Effector memory CD8-positive, alpha-beta T cell (primary cell): Measurements from ENCODE around the gene MAPK1.
A peak's percentile ranks its signal among the peaks of the same experiment; 100 is the strongest.
"Not testable (repeated sequence)": the region's sequence is repeated elsewhere in the genome, so short reads cannot be mapped to it uniquely, and the experiment has no call there.

Source experiments
- ATAC-seq: fragments of 150-1000 bp; cut with Tn5 transposase; replicated peaks from 2 replicates; pipeline ENCODE4 v1.10.0; 2021; ENCODE audit warnings: mild to moderate bottlenecking, moderate library complexity
- DNase-seq, 3 experiments: peaks; one replicate each; pipeline ENCODE4 v3.0.0; 2021
- H3K27ac Mint-ChIP-seq, 2 donors: one replicate each; pipeline ENCODE4 v1.8.0; 2022; ENCODE audit warnings: mild to moderate bottlenecking in 2 of 2, mixed read lengths in 2 of 2, moderate library complexity in 2 of 2
- H3K27me3 Mint-ChIP-seq, 2 donors: one replicate each; pipeline ENCODE4 v1.8.0; 2022; ENCODE audit warnings: mixed read lengths in 2 of 2
- H3K36me3 Mint-ChIP-seq: one replicate; pipeline ENCODE4 v1.8.0; 2022; ENCODE audit warnings: mild to moderate bottlenecking, moderate library complexity, mixed read lengths; ENCODE audit not compliant: insufficient read depth
- H3K4me1 Mint-ChIP-seq, 2 donors: one replicate each; pipeline ENCODE4 v1.8.0; 2022; ENCODE audit warnings: low read depth in 2 of 2, mixed read lengths in 2 of 2
- H3K4me3 Mint-ChIP-seq, 2 donors: one replicate each; pipeline ENCODE4 v1.8.0; 2022; ENCODE audit warnings: mild to moderate bottlenecking in 2 of 2, mixed read lengths in 2 of 2, moderate library complexity in 2 of 2
- H3K9me3 Mint-ChIP-seq, 2 donors: one replicate each; pipeline ENCODE4 v1.8.0; 2022; ENCODE audit warnings: mixed read lengths in 2 of 2

MAPK1 gene

DNA sequence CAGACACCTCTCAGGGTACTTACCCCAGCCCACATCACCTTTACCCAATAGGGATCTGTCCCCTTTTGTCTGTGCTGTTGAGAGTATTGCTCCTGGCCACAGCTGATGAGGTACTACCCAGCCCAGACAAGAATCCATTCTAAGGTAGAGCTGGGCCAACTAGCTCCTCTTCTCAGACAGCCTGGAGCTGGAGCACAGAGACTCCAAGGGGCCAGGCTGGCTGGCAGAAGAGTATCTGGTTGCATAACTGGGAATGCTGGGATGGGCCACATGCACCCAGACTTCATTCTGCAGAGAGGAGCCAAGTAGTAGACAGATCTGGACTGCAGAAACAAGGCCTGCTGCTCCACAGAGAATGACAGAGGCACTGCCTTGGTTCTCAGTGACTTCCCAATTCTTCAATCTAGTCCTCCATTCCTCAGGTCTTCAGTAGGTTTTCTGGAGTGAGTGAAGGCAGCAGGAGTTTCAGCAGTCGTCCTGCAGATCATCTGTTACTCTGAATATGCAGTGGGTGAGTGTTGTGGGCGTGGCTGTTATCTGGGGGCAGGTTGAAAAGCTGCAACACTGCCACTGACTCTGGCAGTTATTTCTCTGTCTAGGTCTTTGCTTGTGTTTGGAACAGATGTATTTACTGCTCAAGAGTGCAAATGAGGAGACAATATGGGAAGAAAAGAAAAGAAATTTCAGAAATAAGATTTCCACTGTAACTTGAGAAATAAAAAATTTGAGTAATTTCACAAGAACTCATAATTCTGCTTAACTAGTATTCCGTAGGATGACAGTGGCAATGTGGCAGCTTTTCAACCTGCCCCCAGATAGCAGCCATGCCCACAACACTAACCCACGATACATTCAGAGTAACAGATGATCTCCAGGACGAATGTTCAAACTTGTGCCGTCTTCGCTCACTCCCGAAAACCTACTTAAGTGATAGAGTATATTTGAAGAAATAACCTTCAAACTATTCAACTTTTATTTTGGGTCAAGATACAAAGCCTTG lies 34.9 kb downstream of the MAPK1 start:
- peaks cover 17% of the 10 kb centered on the region for H3K36me3 Mint-ChIP-seq
- H3K4me3 Mint-ChIP-seq: peak overlapping the region; percentile 28 to 42
- H3K4me1 Mint-ChIP-seq: peaks cover 56 to 70% of the 10 kb centered on the region in 2 donors
- DNase-seq (peak; percentile 24 to 48 (median 36)), ATAC-seq (peak; percentile 88)
- H3K27ac Mint-ChIP-seq: peak overlapping the region; percentile 44 to 90
- no peaks in the 10 kb centered on the region for H3K9me3 Mint-ChIP-seq
- no peaks in the 10 kb centered on the region for H3K27me3 Mint-ChIP-seq

DNA sequence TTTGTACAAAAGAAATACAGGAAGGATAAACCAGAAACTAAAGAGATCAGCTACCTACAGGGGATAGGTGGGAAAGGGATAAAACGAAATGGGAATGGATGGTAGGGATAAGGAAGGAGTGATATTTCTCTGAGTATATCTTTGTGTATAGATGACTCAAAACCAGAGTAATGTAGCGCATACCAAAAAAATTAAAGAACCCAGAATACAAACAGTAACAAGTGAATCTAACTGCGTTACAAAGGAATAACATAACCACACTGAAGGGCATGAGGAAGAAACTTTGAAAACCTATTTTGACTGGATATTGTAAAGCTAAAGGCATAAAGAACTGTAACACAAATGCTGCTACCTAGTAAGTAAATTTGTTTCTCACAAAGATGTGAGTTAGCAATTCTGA lies 37.9 kb downstream of the MAPK1 start:
- Mint-ChIP-seq H3K9me3 (no peaks in the 10 kb centered on the region), H3K36me3 (peaks cover 12% of the 10 kb centered on the region), H3K4me3 (no peak overlapping the region), H3K27me3 (no peaks in the 10 kb centered on the region), H3K4me1 (peaks cover 47 to 67% of the 10 kb centered on the region in 2 donors), H3K27ac (peak overlapping the region; percentile 1 to 3)
- ATAC-seq (no peak), DNase-seq (no peak)

DNA sequence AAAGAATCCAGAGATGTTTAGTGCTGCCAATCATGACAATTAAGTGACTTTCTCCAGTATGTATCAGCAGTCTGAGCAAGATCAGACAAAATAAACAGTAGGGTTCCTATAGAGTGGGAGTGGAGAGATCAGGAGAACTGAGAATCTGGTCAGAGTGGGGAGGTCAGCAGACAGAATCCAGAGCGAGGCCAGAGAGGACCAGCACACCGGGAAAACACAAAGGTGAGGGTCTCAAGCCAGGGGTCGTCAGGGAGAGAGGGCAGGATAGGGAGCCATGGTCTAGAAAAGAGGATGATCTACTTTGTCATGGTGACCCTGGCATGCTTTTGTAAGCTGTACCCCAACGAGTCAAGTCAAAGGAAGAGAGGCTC lies 39.2 kb downstream of the MAPK1 start:
- Mint-ChIP-seq H3K27me3 (no peaks in the 10 kb centered on the region), H3K36me3 (peaks cover 16% of the 10 kb centered on the region), H3K27ac (no peak overlapping the region), H3K4me3 (peak overlapping the region in 1 of 2 donors; percentile 13), H3K9me3 (no peaks in the 10 kb centered on the region), H3K4me1 (peaks cover 53 to 75% of the 10 kb centered on the region in 2 donors)
- ATAC-seq: no peak
- no peak for DNase-seq

DNA sequence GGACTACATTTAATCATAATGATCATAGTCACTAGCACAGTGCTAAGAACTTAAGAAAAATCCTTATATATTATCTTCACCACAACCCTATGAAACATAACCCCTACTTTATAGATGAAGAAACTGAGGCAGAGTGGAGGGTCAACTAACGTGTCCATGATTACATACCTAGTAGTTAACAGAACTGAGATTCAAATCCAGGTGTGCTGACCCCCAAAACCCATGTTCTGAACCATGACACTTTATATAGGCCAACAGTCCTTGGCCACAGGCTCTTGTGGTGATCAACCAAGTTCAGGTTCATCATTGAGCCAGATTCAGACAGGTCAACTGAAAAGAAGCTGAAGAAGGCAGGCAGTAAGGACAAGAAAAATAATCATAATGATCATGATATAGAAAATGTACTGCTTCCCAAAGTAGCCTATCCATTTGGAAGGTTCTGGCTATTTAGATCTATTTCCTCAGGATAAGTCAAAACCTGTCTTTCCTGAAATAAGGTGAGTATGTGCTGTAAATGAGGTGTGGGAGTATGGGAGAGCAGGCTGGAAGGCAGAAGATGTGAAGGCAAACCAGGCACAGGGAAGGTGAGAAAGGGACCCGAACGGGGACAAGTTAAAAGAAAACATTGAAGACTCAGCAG lies 39.7 kb downstream of the MAPK1 start:
- H3K9me3 Mint-ChIP-seq: no peaks in the 10 kb centered on the region
- peaks cover 21% of the 10 kb centered on the region for H3K36me3 Mint-ChIP-seq
- peak overlapping the region in 1 of 2 donors; percentile 13 for H3K4me3 Mint-ChIP-seq
- DNase-seq (no peak), ATAC-seq (no peak)
- peak overlapping the region in 1 of 2 donors; percentile 3 for H3K27ac Mint-ChIP-seq
- H3K27me3 Mint-ChIP-seq: no peaks in the 10 kb centered on the region
- peaks cover 48 to 75% of the 10 kb centered on the region in 2 donors for H3K4me1 Mint-ChIP-seq

DNA sequence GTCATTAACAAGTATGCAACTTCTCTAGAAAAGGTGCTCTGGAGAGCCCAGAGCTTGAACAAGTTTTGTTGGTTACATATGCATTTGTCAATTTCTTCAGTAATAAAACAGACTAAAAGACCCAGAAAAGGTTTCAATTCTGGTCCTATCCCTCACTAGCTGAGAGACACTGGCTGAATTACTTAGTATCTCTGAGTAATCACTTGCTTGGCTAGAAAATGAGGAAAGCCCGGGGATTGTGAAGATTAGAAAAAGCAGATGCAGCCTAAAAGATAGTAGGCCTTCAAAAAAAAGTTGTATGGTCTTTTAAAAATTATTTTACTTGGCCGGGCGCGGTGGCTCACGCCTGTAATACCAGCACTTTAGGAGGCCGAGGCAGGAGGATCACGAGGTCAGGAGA lies 41.2 kb downstream of the MAPK1 start:
- no peaks in the 10 kb centered on the region for H3K9me3 Mint-ChIP-seq
- H3K4me1 Mint-ChIP-seq: peaks cover 46 to 78% of the 10 kb centered on the region in 2 donors
- H3K27me3 Mint-ChIP-seq: no peaks in the 10 kb centered on the region
- no peak for DNase-seq
- ATAC-seq: no peak
- H3K27ac Mint-ChIP-seq: no peak overlapping the region
- H3K36me3 Mint-ChIP-seq: peaks cover 24% of the 10 kb centered on the region
- H3K4me3 Mint-ChIP-seq: no peak overlapping the region

DNA sequence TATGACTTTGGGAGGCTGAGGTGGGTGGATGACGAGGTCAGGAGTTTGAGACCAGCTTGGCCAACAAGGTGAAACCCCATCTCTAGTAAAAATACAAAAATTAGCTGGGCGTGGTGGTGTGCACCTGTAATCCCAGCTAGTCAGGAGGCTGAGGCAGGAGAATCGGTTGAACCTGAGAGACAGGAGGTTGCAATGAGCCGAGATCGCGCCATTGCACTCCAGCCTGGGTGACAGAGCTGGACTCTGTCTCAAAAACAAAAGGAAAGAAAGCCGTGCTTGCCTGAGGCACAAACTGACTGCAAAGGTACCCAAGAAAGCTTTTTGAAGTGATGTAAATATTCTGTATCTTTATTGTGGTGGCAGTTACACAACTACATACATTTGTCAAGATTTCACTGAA lies 42.5 kb downstream of the MAPK1 start:
- DNase-seq, H3K9me3 Mint-ChIP-seq, H3K27me3 Mint-ChIP-seq, ATAC-seq: not testable (repeated sequence)
- Mint-ChIP-seq H3K4me1 (peaks cover 47 to 80% of the 10 kb centered on the region in 2 donors), H3K36me3 (peaks cover 18% of the 10 kb centered on the region), H3K4me3 (peak overlapping the region; percentile 43 to 70), H3K27ac (peak overlapping the region; percentile 29 to 65)

DNA sequence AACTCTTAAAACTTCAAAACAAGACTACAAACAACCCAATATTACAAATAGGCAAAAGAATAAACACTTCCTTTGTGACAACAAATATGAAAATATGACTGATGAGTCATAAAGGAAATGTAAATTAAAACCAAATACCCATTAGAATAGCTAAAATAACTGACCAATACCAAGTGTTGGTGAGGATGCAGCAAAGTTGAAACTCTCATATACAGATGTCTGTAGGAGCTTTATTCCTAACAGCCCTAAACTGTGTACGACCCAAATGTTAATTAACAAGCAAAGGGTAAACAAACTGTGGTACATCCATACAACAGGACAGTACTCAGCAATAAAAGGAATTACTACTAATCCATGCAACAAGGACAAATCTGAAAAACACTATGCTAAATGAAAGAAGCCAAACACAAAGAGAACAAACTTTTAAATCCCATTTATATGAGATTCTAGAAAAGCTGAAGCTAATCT lies 43.0 kb downstream of the MAPK1 start:
- peaks cover 17% of the 10 kb centered on the region for H3K36me3 Mint-ChIP-seq
- H3K4me3 Mint-ChIP-seq: peak overlapping the region; percentile 43 to 70
- ATAC-seq: peak; percentile 37
- peaks cover 43 to 77% of the 10 kb centered on the region in 2 donors for H3K4me1 Mint-ChIP-seq
- no peaks in the 10 kb centered on the region for H3K9me3 Mint-ChIP-seq
- DNase-seq: no peak
- H3K27me3 Mint-ChIP-seq: no peaks in the 10 kb centered on the region
- H3K27ac Mint-ChIP-seq: peak overlapping the region; percentile 29 to 65

DNA sequence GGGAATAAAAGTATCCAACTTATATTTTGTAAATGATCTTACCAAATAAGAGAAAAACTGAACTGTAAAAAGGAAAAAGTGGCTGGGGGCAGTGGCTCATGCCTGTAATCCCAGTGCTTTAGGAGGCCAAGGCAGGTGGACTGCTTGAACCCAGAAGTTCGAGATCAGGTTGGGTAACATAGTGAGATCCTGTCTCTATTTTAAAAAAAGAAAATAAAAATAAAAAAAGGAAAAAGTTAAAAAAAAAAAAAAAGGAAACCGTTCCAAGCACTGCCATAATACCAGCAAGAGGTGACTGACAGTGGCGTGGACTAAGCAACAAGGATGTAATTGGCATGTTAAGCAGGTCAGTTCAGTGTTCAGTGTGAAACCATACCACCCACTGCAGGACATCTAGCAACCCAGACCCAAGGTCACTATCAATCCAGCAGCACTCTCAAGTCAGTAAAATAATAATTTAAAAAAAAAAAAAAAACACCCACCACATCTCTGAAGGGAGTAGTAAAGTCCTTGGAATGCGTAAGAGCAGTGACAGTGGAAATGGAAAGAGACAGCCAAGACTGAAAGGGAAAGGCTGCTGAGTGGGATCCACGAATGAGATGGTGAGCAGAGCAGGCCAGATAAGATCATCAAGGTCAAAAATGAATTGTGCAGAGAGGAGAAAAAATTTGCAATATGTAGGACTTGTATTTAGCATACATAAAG lies 43.6 kb downstream of the MAPK1 start:
- H3K27me3 Mint-ChIP-seq: no peaks in the 10 kb centered on the region
- peaks cover 41 to 75% of the 10 kb centered on the region in 2 donors for H3K4me1 Mint-ChIP-seq
- peak overlapping the region; percentile 65 to 87 for H3K27ac Mint-ChIP-seq
- H3K36me3 Mint-ChIP-seq: peaks cover 17% of the 10 kb centered on the region
- peak overlapping the region; percentile 56 to 70 for H3K4me3 Mint-ChIP-seq
- ATAC-seq: peak; percentile 8
- H3K9me3 Mint-ChIP-seq: no peaks in the 10 kb centered on the region
- DNase-seq: no peak

DNA sequence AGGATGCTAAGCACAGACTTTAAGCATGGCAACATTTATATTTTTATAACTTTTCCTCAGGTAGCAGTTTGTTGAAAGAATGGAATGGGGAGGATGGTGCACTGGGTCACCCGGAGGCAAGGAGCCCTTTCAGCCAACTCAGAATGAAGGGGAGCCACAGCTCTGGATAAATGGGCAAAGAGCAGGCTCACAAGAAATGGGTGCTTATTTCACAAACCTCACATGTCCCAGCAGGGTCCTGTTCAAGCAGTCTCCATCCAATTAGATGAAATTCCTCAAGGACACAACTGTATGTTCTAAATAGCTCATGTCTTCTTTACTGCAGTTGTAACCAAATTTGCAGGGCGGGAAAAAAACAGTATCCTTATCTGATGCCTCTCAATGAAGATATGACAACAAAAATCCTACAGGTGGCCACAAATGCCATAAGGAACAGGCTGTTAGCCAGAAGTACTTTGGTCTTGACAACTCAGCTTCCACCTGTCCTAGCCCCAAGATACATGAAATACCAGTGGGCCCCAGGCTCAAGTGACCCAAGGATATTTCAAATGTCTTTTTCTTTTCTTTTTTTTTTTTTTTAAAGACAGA lies 48.2 kb downstream of the MAPK1 start:
- H3K9me3 Mint-ChIP-seq: no peaks in the 10 kb centered on the region
- no peaks in the 10 kb centered on the region for H3K27me3 Mint-ChIP-seq
- DNase-seq (no peak), ATAC-seq (no peak)
- peaks cover 55 to 74% of the 10 kb centered on the region in 2 donors for H3K4me1 Mint-ChIP-seq
- H3K4me3 Mint-ChIP-seq: peak overlapping the region in 1 of 2 donors; percentile 78
- peak overlapping the region; percentile 95 to 99 for H3K27ac Mint-ChIP-seq
- H3K36me3 Mint-ChIP-seq: peaks cover 24% of the 10 kb centered on the region

DNA sequence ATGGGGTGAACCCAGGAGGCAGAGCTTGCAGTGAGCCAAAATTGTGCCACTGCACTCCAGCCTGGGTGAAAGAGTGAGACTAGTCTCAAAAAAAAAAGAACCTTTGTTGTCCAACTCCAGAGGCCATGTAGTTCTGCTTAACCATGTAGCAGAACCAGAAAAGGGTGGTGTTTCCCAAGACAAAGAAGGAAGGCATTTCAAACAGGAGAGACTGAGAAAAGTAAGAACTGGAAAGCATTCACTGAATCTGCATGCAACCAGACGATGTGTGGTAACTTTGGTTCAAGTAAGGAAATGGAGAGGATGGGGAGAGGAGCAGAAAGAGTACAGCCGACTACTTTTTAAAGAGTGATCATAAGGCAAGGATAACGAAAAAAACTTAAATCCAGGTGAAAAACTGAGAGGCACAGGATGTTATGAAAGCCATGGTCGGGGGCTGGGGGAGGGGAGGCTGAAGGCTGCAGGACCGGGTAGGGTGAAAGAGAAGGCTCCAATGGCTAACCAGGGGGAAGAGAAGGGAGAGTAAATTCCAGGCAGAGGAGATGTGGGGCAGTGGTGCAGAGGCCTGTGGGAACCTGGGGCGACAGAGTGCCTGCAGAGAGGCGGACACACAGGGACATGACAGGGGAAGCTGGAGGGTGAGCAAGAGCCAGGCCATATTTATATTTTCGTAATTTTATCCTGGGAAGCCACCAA lies 48.8 kb downstream of the MAPK1 start:
- H3K9me3 Mint-ChIP-seq: no peaks in the 10 kb centered on the region
- peaks cover 54 to 75% of the 10 kb centered on the region in 2 donors for H3K4me1 Mint-ChIP-seq
- peak overlapping the region; percentile 62 to 78 for H3K4me3 Mint-ChIP-seq
- H3K27me3 Mint-ChIP-seq: no peaks in the 10 kb centered on the region
- no peak for ATAC-seq
- peak overlapping the region; percentile 95 to 99 for H3K27ac Mint-ChIP-seq
- no peak for DNase-seq
- H3K36me3 Mint-ChIP-seq: peaks cover 25% of the 10 kb centered on the region

DNA sequence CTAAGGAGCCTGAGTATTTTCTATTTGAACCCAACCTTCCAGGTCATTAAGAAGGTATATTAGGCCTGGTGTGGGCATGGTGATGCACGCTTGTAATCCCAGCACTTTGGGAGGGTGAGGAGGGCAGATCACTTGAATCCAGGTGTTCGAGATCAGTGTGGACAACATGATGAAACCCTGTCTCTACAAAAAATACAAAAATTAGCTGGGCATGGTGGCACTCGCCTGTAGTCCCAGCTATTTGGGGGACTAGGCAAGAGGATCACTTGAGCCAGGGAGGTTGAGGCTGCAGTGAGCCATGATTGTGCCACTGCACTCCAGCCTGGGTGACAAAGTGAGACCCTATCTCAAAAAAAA lies 50.0 kb downstream of the MAPK1 start:
- Mint-ChIP-seq H3K4me1 (peaks cover 54 to 73% of the 10 kb centered on the region in 2 donors), H3K4me3 (peak overlapping the region; percentile 62 to 78)
- not testable (repeated sequence) for ATAC-seq

DNA sequence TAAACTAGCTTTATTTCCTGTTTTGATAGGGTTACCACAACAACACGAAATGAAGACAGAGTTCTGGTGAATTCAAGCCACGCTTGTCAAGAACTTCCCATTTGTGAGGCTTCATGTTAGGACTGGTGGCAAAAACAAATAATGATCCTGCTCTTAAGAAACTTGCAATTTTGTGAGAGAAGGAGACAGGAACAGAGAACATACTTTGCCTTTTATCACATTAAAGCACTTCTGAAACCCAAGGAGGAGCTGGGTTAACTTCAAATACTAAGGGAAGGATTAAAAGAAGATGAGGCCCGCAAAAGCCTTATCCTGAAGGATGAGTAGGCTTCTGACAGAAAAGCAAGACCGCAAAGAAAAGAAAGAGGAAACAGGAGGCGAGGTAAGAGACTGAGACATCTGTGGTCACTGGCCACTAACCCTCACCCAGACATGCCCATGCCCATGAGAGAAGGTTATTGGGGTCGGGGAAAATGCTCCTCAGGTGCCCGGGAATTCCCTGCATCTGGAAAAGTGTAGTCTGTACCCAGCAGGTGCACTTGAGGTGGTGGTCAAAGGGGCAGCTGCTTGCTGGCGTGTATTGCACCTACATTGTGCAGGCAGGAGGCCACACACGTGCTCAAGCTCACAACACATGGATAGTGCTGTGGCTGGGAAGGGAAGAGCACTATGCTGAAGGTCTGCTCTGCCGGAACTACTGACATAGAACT lies 50.5 kb downstream of the MAPK1 start:
- peaks cover 18% of the 10 kb centered on the region for H3K36me3 Mint-ChIP-seq
- peak; percentile 96 for ATAC-seq
- peaks cover 52 to 72% of the 10 kb centered on the region in 2 donors for H3K4me1 Mint-ChIP-seq
- peak; percentile 32 to 41 (median 34) for DNase-seq
- H3K4me3 Mint-ChIP-seq: peak overlapping the region; percentile 62 to 78
- no peaks in the 10 kb centered on the region for H3K9me3 Mint-ChIP-seq
- H3K27ac Mint-ChIP-seq: peak overlapping the region; percentile 95 to 99
- H3K27me3 Mint-ChIP-seq: no peaks in the 10 kb centered on the region

More for the DNA sequence above, 50.0 kb downstream of the MAPK1 start:
- H3K27me3 Mint-ChIP-seq, DNase-seq, H3K9me3 Mint-ChIP-seq: not testable (repeated sequence)
- Mint-ChIP-seq H3K27ac (peak overlapping the region; percentile 95 to 99), H3K36me3 (peaks cover 18% of the 10 kb centered on the region)
